Measurements from ENCODE around the gene HSFY2. TPM values are rescaled to one million over a fixed set of nuclear protein-coding genes. Genes with fewer than 3 reads are reported as not detected.
"Not testable (repeated sequence)": the region's sequence is repeated elsewhere in the genome, so short reads cannot be mapped to it uniquely, and the experiment has no call there.

Gene HSFY2
- total and polyA plus RNA-seq, 2 of the 4 experiments (the other 2 are of a cell fraction) = not detected

DNA sequence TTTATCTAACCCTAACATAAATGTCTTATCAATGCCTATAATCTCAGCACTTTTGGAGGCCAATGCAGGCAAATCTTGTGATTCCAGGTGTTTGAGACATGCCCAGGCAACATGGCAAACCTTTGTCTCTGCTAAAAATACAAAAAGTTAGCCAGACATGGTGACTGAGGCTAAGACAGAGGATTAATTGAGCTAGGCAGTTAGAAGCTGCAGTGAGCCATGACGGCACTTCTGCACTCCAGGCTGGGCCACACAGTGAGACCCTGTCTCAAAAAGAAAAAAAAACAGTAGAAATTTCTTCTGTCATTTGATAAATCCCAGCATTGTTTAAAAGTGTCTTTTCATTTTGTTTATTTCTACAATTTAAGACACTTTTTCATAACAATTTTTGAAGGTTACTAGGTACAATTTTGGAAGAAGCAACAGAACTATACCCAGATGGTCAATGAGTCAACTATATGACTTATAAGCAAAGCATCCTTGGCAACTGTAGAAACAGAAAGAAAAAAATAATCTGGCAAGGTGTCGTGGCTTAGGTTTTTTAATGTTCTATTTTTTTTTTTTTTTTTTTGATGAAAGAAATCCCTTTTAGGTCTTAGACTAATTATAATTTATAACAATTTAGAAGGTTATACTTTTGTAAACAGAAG is 15.3 kb upstream of the HSFY2 start:
- H3K9me1 ChIP-seq (ENCODE audit: insufficient read depth, low read length); H3K79me1 ChIP-seq (ENCODE audit: low read depth in 1 of 2, low read length in 2 of 2); H3K4me1 ChIP-seq (ENCODE audit: control insufficient read depth, insufficient read depth, low read length); H3K14ac ChIP-seq (replicated peaks; ENCODE audit: low read depth, low read length); H3K23ac ChIP-seq (ENCODE audit: low read depth, low read length); dilution Hi-C loops (cut with HindIII; ENCODE audit: low sequenced_read_pairs, unreplicated experiment); CTCF ChIA-PET; ATAC-seq (ENCODE audit: low read depth); H2BK5ac ChIP-seq (ENCODE audit: low read depth, low read length, poor library complexity, severe bottlenecking); H2BK20ac ChIP-seq (ENCODE audit: low read depth, low read length); H2BK120ac ChIP-seq (ENCODE audit: low read depth, low read length); DNase-seq; H3K27me3 ChIP-seq (ENCODE audit: control insufficient read depth, insufficient read depth, low read length); H2BK15ac ChIP-seq (ENCODE audit: low read depth, low read length); H3K4me3 ChIP-seq (ENCODE audit: insufficient read depth, low read depth, low read length); H3K56ac ChIP-seq (ENCODE audit: extremely low read depth, insufficient read depth, low read length); intact Hi-C loops (cut with micrococcal nuclease); H2AK9ac ChIP-seq (replicated peaks; ENCODE audit: low read depth, low read length, poor library complexity); H3K27ac ChIP-seq (ENCODE audit: insufficient read depth, low read length); H4K20me1 ChIP-seq (ENCODE audit: insufficient read depth, low read length); H4K5ac ChIP-seq (ENCODE audit: low read depth, low read length); H2AFZ ChIP-seq (replicated peaks; ENCODE audit: low read length, poor library complexity); in situ Hi-C loops (cut with MboI; ENCODE audit: low sequenced_read_pairs); H2AK5ac ChIP-seq (ENCODE audit: low read depth, low read length); H3K4ac ChIP-seq (ENCODE audit: low read depth, low read length); H3K9me3 ChIP-seq (ENCODE audit: control insufficient read depth, insufficient read depth, low read length); H3K18ac ChIP-seq (ENCODE audit: low read depth, low read length); H3K4me2 ChIP-seq (ENCODE audit: low read depth, low read length); H3K9ac ChIP-seq (ENCODE audit: low read depth, low read length); H3K36me3 ChIP-seq (ENCODE audit: control insufficient read depth, insufficient read depth, low read length); H4K91ac ChIP-seq (ENCODE audit: insufficient read depth, low read depth, low read length); BruUV-seq (replicated peaks); H4K8ac ChIP-seq (ENCODE audit: low read depth in 2 of 2, low read length in 2 of 2); POLR2A ChIA-PET (ENCODE audit: unreplicated experiment): not testable (repeated sequence)
- WGBS, 2 experiments (ENCODE audit: extremely low coverage in 2 of 2, insufficient read length in 1 of 2) = no CpG with 5 or more reads among the region's 2 CpGs

DNA sequence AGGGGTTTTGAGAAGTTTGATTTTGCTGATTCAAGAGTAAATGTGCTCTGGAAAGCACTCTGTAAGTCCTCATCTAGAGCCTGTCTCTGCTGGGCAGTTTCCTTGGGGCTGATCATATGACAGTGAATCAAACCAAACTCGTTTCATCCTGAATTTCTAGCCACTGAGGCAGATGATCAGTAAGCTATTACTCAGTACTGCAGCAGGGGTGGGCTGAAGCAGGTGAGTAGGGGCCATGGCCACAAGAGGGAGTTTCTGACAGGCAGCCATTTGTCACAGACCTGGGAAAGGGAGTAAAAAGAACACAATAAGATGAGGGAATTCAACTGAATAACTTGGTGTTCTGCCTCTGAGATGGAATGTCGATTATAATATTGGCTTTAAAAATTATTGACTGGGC is 19.5 kb downstream of the HSFY2 start:
- dilution Hi-C loops (cut with HindIII; ENCODE audit: low sequenced_read_pairs, unreplicated experiment) = not testable (repeated sequence)

More for the DNA sequence above, 19.5 kb downstream of the HSFY2 start:
- H3K56ac ChIP-seq (ENCODE audit: extremely low read depth, insufficient read depth, low read length); ATAC-seq (ENCODE audit: low read depth); H3K4me1 ChIP-seq (ENCODE audit: control insufficient read depth, insufficient read depth, low read length); H3K18ac ChIP-seq (ENCODE audit: low read depth, low read length); H3K23ac ChIP-seq (ENCODE audit: low read depth, low read length); H3K14ac ChIP-seq (replicated peaks; ENCODE audit: low read depth, low read length); H3K27me3 ChIP-seq (ENCODE audit: control insufficient read depth, insufficient read depth, low read length); H2BK120ac ChIP-seq (ENCODE audit: low read depth, low read length); H4K5ac ChIP-seq (ENCODE audit: low read depth, low read length); POLR2A ChIA-PET (ENCODE audit: unreplicated experiment); H2AK5ac ChIP-seq (ENCODE audit: low read depth, low read length); H2BK20ac ChIP-seq (ENCODE audit: low read depth, low read length); BruUV-seq (replicated peaks); H3K36me3 ChIP-seq (ENCODE audit: control insufficient read depth, insufficient read depth, low read length); H3K9ac ChIP-seq (ENCODE audit: low read depth, low read length); CTCF ChIA-PET; H3K79me1 ChIP-seq (ENCODE audit: low read depth in 1 of 2, low read length in 2 of 2); H2BK5ac ChIP-seq (ENCODE audit: low read depth, low read length, poor library complexity, severe bottlenecking); H3K9me3 ChIP-seq (ENCODE audit: control insufficient read depth, insufficient read depth, low read length); H2AFZ ChIP-seq (replicated peaks; ENCODE audit: low read length, poor library complexity); H3K4ac ChIP-seq (ENCODE audit: low read depth, low read length); H4K91ac ChIP-seq (ENCODE audit: insufficient read depth, low read depth, low read length); H2AK9ac ChIP-seq (replicated peaks; ENCODE audit: low read depth, low read length, poor library complexity); H3K4me3 ChIP-seq (ENCODE audit: insufficient read depth, low read depth, low read length); H3K4me2 ChIP-seq (ENCODE audit: low read depth, low read length); H4K20me1 ChIP-seq (ENCODE audit: insufficient read depth, low read length); H4K8ac ChIP-seq (ENCODE audit: low read depth in 2 of 2, low read length in 2 of 2); DNase-seq; in situ Hi-C loops (cut with MboI; ENCODE audit: low sequenced_read_pairs); H3K9me1 ChIP-seq (ENCODE audit: insufficient read depth, low read length); H2BK15ac ChIP-seq (ENCODE audit: low read depth, low read length); intact Hi-C loops (cut with micrococcal nuclease); H3K27ac ChIP-seq (ENCODE audit: insufficient read depth, low read length): not testable (repeated sequence)
- WGBS, 2 experiments (ENCODE audit: extremely low coverage in 2 of 2, insufficient read length in 1 of 2) = no CpG with 5 or more reads among the region's 2 CpGs
